ENCODE measurements around the gene ELAC2.

The ELAC2 gene

DNA sequence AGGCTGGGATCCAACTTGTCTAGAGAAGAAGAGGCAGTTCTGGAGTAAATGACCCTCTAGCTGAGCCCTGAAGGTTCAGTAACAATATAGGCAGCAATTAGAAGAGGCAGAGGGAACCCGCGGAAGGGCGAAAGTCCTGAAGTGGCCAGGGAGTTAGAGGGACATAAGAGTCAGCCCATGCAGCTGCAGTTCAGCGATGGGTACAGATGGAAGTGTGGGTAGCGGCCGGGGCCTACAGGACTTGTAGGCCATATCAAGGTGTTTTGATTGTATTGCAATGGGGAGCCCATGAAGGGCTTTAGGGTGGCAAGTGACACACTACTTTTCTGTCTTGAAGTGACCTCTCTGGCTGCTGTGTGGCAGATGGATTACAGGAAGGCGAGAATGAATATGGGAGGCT, 3.0 kb downstream of the ELAC2 start:
- no peak for DNase-seq

DNA sequence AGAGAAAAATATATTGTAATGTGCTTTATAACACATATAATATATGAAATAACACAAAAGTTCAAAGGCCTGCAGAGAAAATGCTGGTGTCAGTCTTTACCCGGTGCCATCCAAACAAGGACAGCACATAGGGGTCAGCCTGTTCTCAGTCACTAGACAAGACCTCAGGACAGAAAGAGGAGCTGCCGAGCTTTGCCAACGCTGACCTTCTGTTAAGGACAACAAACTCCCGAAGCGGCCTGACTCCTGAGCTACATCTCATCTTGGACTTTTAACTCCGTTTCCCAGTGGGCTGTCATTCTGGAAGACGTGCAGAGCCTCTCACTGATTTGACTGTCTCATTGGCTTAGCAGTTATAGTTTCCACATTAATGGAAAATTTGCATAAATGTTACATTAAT, 6.9 kb downstream of the ELAC2 start:
- DNase-seq: no peak

DNA sequence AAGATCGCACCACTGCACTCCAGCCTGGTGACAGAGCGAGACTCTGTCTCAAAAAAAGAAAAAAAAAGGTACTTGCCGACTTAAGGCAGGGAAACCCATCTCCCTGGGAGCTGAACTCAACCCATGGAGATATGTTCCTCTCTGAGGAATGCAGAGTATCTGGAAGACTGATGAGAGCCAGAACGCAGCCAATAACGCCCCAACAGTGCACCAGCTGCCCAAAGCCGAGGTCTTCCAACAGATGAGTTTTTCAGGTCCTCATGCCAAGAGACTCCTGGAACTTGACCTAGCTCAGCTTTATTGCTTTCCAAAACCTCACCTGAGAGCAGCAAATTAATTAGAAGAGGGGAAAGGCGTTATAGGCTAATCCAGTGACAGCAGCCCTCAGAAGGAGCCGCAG, 9.4 kb downstream of the ELAC2 start:
- no peak for DNase-seq

DNA sequence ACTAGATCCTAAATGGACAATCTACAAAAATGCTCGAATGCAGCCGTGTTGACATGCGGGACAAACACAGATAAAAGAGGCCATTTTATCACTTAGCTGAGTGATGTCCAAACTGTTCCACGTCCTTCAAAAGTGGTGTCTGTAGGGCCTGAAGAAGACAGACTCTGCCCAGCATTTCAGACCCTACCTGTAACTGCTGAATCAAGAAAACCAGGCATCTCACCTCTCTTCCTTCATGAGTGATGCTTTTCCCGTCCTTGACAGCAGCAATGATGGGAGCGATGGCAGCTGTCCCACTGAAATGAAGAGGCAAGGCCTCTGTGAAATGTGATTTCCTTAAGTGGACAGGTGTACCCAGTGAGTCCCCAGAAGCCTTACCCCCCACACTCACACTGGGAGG, 12.3 kb downstream of the ELAC2 start:
- no peak for DNase-seq

DNA sequence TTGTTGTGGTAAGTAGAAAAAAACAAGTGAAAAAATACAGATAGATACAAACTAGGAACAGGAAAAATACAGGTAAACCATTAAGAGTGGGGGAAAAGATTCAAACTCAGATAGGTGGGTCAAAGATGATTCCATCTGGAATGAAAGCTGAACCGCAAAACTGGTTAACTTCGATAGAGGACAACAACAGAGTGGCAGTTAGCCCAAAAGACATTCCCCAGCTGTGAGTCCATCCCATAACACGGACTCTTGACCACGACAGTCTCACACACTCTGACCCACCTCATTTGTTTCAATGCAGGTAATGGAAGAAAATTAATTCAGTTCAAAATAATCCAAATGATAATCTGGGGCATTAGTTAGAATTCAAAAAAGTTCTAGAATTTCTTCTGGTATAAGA, 13.5 kb downstream of the ELAC2 start:
- no peak for DNase-seq

DNA sequence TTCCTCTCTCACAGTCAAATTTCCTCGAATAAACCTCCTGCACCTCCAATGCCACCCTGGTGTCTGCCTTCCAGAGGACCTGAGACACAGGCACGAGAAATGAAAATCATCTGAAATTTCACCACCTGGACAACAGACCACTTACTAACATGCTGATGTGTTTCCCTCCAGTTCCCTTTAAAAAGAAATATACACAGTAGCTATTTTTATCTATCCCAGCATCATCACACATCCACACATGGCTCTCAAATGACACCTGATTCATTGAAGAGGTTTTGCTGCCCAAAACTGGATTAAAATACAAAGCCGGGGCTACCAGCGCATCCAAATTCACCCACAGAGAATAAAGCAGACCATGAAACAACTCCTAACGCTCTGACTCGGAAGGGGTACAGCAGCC, 13.9 kb downstream of the ELAC2 start:
- DNase-seq: no peak

DNA sequence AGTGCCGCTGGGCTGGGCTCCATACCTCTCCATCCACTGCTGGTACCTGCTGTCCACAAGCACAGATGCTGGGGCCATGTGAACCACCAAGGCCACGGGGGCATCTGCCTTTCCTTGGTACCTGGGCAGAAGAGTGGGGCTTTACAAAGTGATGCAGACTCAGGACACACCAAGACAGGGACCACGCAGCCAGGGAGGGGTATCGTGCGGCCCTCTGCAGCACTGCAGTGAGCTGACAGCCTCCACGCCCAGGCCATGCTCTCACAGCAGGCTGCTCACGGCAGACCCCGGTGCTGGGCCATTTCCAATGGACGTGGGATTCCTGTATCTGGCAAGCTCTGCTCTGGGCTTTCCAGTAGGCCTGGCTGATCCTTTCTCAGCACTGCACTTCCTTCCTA, 14.4 kb downstream of the ELAC2 start:
- DNase-seq: no peak

DNA sequence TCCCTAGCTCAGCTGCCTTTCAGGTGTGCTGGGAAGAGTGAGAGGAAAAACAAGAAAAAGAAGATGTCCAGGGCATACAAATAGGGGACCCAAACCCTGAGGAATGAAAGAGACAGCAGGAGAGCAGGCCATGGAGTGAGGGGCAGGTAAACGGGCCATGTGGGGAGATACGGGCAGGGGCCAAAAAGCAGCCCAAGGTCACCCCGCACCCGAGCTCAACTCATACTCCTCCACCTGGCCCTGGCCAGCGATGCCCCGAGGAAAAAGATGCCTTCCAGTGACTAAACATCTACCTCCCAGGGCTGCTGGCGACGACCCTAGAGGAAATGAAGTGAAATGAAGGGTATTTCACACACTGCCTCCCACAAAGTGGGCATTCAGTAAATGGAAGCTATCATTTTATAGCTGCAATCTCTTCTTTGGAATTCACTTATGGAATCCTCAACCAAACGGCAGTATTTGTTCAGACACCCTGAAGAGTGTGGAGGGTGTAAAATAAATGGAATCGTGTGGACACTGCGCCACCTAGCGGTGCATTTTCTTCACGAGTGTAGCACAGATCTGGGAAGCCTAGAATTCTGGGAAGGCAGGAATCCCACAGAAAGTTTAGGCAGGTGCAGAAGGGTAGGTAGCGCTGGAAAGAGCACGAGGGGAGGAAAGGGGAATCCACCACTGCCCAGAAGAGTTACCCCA, 14.9 kb downstream of the ELAC2 start:
- peak; percentile 61 to 66 for DNase-seq

DNA sequence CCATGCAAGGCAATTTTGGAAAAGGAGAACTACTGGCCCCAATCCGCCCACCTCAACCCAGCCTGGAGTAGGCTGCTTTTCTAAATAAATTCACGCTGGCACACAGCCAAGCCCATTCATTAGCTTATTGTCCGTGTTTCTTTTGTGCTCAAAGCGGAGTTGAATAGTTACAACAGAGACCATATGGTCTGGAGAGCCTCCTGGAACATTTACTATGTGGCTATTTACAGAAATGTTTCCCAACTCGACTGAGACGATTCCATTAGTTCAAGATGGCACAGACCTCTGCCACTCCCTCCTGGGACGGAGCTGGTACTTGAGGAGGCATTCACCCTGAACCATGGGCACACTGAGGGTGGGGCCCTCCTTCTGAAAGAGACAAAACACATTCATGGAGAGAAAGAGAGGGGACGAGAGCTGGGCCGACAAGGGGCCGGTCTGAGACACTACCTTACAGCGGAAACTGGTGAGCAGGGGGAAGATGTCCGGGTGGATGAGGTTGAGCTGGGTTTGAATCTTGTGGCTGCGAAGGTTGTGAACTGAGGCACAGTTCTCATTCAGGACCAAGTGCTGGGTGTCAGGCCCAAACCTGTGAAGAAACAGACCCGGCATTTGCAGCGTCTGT, 15.7 kb downstream of the ELAC2 start:
- DNase-seq: no peak

DNA sequence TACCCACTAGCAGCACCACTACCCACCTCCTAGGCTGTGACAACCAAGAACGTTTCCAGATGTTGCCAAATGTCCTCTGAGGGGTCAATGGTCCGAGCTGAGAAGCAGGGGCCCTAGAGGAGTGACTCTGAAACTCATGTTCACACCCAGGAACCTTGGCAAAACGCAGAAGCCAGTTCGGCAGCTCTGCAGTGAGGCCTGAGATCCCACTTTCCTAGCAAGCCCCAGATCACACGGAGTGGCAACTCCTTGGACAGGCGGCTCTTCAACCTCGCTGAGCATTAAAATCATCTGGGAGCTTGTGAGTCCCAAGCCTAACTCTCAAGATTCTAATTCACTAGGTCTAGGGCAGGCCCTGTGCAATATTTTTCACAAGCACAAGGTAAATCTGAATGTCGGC, 17.3 kb downstream of the ELAC2 start:
- DNase-seq: no peak

DNA sequence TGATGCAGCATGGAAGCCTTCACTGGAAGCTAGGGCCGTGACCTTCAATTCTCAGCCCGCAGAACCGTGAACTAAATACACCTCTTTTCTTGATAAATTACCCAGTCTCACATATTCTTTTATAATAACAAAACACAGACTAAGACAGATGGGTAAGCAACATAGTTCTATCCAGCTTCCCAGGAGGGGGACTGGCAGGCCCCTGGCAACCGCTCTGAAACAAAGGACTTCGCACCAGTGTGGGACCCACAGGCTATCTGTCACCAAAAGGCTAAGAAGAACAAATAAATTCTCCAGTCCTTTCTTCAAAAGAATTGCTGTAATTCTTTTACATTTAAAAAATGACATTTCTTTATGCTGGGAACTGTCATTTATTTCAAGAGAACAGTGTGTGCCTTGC, 19.0 kb downstream of the ELAC2 start:
- no peak for DNase-seq

DNA sequence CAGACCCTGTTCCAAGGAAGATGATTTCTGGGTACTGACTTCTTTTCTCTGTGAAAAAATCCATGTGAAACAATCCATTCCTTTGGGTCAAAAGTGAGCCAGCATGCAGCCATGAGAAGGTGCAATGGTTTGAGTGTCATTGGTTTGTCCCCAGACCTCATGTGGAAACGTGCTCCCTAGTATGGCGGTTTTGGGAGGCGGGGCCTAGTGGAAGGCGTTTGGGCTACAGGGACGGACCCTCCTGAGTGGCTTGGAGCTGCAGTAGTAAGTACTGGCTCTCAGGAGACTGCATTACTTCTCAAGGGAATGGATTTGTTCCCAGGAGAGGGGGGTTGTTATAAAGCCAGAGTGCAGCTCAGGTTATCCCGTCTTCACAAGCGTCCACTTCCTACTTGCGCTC, 19.4 kb downstream of the ELAC2 start:
- DNase-seq: no peak

DNA sequence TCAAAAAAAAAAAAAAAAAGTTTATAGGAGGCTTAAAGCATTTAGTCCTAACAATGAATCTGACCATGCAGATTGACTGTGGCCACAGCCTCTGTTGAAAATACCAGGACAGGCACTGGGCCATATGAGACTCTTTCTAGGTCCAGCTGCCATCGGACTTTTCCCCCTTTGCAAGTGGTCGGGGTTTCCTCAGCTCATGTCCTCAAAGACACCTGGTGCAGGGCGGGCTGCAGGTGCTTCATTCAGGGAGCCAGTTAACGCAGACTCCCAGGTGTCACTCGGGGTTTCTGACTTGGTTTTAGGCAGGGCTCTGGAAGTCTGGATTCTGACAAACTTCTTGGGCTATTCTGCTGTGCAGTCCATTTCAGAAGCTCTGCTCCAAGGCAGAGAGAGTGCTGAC, 20.9 kb downstream of the ELAC2 start:
- no peak for DNase-seq

DNA sequence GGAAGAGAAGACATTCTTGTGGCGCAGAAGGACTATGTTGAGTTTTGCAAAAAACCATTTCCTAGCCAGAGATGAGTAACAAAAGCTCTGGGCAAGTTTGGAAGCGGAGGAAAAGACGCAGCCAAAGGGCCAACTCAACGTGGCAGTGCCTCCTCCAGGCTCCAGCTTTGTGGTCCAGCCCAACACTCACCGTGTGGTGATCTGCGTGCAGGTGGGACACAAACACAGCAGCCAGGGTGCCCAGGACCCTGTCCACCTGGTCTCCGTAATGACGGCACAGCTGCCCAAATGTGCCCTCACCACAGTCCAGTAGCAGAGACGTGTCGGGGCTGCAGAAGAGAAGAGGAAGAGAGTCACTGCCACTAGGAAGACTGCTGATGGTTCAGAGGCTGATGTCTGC, 21.5 kb downstream of the ELAC2 start:
- DNase-seq: no peak

DNA sequence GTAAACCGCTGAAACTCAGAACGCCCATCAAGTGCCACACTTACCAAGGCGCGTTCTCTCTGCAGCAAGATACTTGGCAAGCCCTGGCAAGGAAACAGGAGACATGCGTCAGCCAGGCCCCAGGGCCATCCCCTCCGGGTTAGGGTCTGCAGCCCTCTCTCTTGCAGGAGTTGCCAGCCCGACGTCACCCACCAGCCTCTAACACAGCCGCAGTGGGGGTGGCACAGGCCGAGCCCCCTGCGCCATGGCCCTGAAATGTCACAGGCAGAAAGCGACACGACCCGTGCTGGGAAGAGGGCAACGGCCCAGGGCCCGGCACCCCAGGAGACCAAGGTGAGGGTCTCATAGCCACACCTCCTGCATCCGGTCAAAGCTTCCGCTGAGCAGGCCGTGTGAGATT, 21.9 kb downstream of the ELAC2 start:
- DNase-seq: no peak

DNA sequence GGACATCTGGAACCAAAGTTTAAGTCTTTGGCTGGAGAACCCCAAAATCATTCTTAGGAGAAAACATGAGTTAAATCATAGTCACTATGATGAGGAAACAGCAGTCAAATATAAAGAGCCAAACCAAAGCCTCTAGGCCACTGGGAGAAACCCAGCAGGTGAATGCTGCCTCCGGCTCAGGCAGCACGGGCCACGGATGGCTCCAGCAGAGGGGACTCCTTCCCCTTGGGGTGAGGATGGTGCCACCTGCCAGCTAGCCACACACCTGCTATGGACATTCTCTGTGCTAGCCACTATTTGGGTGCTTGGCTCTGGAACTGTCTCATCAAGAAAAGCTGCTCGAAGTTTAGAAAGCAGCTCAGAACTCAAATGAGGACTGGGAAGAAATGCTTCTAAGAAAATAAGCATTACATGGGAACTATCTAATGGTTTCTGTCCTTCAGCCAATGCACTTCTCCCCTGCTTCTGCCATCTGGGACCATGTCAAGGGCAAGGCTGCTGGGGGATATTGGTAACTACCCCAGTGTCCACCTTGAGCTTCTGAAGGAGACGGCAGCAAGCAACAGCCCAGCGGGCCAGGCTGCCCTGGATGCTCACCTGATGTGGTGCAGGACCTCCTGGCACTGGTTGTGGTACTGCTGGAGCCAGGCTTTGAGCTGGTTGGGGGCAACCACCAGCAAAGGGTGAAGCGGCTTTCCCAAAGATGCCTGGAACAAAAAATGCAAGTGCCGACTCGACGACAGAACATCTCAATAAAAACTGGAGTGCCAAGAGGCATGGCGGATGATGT, 22.5 kb downstream of the ELAC2 start:
- DNase-seq: no peak

DNA sequence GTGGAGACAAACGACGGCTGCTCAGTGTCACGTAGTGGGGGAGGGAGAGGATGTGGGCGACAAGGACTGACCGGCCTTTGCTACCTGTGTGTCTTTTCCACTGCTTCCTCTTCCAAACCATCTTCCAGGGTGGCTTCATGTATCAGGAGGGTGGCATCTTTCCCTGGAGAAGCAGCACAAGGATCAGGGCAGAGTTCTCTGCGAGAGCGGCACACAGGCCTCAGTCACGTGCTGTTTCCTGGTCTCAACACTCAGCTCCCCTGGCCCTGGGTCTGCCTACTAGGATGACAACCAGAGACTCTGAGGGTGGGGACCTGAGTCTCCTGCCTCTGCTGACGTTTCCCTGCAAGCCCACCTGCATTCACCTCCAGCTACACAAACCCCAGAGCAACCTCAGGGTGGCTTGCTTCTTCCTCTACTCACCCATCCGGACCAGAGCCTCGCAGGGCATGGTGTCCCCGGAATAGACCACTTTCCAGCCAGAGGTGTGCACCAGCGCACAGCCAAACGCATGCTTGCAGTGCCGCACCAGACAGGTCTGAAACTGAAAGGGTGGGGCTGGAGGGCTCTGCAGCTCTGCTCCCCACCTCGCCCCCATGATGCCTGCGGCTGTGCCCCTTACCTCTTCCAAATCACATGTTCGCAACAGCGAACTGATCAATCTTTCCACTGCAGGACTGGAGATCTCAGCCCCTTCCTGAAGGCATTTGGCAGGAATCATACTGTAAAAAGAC, 23.3 kb downstream of the ELAC2 start:
- no peak for DNase-seq

DNA sequence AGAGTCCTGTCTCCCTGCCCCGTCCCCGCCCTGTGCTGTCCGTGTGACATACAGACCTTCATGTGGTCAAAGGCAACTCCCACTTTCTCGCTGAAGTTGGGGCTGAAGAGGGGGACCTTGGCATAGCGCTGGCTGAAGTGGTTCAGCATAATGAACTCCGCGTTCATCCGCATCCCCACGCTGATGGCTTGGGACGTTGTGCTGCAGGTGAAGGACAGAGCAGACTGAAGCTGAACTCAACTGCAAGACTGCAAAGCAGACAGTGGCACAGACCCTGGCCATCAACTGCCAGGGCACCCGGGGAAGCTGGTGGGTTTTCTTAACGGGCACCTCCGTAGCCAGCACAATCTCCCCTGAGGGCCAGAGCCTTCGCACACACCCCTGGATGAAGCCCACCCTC, 24.2 kb downstream of the ELAC2 start:
- DNase-seq: no peak

DNA sequence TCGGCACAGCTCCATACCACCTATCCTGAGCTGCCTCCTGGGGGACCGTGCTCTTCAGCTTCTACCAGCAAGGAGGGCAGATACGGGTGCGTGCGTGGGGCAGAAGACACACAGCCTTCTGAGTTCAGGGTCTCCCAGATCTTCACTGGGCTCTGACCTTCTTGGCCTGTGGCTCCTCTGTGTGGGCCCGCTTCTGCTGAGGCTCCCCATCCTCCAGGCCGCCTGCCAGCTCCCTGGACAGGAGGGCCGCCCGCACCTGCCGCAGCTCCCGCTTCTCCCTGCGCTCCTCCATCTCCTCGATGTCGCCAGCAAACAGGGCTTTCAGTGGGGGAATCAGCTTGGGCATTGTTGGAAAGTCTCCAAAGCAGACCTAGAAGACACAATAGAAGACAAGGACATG, 25.2 kb downstream of the ELAC2 start:
- DNase-seq: no peak

DNA sequence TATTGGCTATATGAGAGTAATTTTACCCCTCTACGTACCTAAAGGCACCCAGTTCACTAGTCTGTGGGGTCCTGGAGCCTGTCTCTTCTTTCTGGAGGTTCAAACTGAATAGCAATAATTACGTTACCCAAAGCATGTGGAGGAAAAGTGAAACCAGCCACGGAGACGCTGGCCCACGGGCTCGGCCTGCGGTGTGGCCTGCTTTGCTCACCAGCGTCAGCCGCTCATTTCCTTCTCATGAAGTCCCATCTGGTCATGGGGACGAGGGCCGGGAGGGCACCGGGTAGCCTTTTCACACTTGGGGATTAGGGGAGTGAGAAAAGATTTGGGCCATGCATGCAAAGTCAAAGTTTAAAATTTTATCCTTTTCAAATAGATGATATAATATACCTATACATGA, 26.9 kb downstream of the ELAC2 start:
- no peak for DNase-seq

DNA sequence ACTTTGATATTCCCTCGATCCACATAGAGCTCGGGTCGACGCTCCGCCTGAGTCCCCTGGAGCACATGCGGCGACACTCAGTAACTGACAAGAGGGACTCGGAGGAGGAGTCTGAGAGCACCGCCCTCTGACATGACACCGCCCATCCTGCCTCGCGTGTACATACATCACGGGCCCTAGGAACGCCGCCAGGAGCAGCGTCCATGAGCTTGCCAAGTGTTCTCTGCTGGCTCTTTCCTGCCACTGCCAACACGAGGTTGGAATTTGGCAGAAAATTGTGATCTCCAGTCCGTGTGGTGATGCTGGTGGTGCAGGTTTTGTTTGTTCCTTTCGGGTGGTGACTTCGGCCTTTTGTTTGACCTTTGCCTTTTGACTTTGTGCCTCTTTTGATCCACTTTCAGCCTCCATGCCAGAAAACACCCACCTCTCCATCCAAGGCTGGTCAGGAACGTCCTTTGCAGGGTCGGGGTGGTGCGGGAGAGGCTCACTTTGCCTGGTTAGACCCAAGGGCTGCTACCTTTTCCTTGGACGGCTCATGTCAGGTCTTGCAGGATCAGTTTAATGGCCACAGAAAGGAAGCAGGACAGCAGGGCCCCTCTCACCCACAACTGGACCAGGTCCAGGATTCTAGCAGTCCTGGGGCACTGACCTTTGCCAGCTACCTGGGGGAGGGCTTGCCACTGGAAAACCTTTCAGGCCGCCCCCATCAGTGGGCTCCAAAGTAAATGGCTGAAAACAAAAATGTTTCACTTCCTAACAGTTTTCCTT, 27.6 kb downstream of the ELAC2 start:
- no peak for DNase-seq

DNA sequence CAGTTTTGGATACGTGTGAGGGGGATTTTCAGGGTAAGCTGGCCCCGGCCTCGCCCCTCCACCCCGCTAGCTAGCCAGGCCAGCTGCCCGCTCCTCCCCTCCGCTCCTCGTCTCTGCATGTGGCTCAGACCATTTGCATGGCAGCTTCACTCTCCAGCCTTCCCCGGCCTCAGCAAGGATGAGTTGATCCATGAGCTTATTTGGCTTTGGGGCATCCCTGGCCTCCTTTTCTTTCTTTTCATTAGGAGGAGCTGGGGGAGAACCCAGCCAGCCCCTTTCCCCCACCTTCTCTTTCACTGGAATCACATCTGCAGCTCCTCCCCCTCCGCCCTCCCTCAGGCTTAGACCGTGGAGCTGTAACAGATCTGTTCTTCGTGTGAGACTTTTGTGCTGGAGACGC, 30.7 kb downstream of the ELAC2 start:
- no peak for DNase-seq
